Vagina (tissue), 2 donors: Measurements from ENCODE around the gene SORCS2. TPM values are rescaled to one million over a fixed set of nuclear protein-coding genes. Genes with fewer than 3 reads are reported as not detected.

Source experiments
- DNase-seq, 2 donors: peaks; one replicate each; pipeline ENCODE4 v3.0.0-alpha.2; 2017; ENCODE audit errors: extremely low spot score in 2 of 2
- H3K27ac ChIP-seq: fragments of 200-600 bp; sonication (generic); one replicate; pipeline ENCODE4 v1.5.1; 2019
- H3K27me3 ChIP-seq: fragments of 200-600 bp; sonication (generic); one replicate; pipeline ENCODE4 v1.5.1; 2019
- H3K36me3 ChIP-seq, 2 donors: fragments of 200-600 bp; sonication (generic); one replicate each; pipeline ENCODE4 v1.5.1; 2017 to 2019
- H3K4me1 ChIP-seq: fragments of 200-600 bp; sonication (generic); one replicate; pipeline ENCODE4 v1.5.1; 2019
- H3K4me3 ChIP-seq, 2 donors: fragments of 200-600 bp; sonication (generic); 1 replicate in 1 of 2; 2 replicates in 1 of 2; pipeline ENCODE4 v1.5.1; 2016 to 2019
- H3K9me3 ChIP-seq: fragments of 200-600 bp; sonication (generic); one replicate; pipeline ENCODE4 v1.5.1; 2019
- POLR2A ChIP-seq, 2 donors: fragments of 450-650 bp; IDR thresholded peaks; one replicate each; pipeline ENCODE4 v1.6.1; 2017; ENCODE audit warnings: antibody characterized with exemption in 2 of 2, mild to moderate bottlenecking in 2 of 2, moderate library complexity in 2 of 2
- POLR2AphosphoS5 ChIP-seq, 2 donors: sonication (generic); formaldehyde crosslinking; IDR thresholded peaks; one replicate each; pipeline ENCODE4 v1.9.0; 2017; ENCODE audit warnings: antibody characterized with exemption in 2 of 2, mild to moderate bottlenecking in 2 of 2, low read depth in 1 of 2; ENCODE audit not compliant: insufficient read depth in 1 of 2
- intact Hi-C: fragments of 100-400 bp; cut with DNase I; formaldehyde crosslinking; loops from one replicate; pipeline ENCODE4 v1.15.1; 2023
- total RNA-seq: library from RNA; depleted of rRNA; stranded (reverse); fragments of >200 nt; gene quantifications from one replicate; pipeline ENCODE4 v1.2.3, GENCODE V29; 2016
- TF ChIP-seq, protein P1 (sequence below), 3 experiments: fragments of 450-650 bp in 2 of 3; fragments of 200-600 bp in 1 of 3; sonication (generic) in 1 of 3; IDR thresholded peaks; one replicate each; pipeline ENCODE4 v1.5.1; 2017 to 2019; ENCODE audit warnings: antibody characterized with exemption in 3 of 3, mild to moderate bottlenecking in 2 of 3, moderate library complexity in 2 of 3

The SORCS2 gene
- total RNA-seq, 1 donor from 2014 or later = 5.4 TPM

DNA sequence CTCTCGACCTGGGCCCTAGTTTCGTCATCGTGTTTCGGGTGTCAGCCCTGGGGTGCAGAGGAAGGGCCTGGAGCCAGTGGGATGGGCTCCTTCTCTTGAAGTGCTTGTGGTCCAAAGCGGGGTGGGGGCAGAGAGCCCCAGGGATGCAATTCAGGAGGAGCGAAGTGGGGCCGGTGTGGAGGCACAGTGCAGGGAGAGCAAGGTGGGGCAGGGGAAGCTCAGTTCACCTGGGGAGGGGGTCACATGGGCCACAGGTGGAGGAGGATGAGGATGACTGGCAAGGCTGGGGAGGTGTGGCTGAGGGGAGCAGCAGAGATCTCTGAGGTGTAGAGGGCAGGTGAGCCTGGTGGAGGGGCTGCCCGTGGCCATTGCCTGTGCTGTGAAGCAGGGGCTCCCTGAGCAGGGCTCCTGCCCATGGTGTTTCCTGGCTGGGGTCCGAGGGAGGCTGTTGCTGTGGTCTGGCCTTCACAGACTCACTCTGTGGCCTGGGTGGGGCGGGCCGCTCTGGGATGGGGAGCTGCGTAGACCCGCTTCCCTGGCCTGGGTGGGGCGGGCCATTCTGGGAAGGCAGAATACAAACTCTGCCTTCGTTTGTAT lies 6.9 kb downstream of the SORCS2 start:
- peaks cover 23% of the 10 kb centered on the region for H3K4me1 ChIP-seq
- intact Hi-C loops = no loop called here

DNA sequence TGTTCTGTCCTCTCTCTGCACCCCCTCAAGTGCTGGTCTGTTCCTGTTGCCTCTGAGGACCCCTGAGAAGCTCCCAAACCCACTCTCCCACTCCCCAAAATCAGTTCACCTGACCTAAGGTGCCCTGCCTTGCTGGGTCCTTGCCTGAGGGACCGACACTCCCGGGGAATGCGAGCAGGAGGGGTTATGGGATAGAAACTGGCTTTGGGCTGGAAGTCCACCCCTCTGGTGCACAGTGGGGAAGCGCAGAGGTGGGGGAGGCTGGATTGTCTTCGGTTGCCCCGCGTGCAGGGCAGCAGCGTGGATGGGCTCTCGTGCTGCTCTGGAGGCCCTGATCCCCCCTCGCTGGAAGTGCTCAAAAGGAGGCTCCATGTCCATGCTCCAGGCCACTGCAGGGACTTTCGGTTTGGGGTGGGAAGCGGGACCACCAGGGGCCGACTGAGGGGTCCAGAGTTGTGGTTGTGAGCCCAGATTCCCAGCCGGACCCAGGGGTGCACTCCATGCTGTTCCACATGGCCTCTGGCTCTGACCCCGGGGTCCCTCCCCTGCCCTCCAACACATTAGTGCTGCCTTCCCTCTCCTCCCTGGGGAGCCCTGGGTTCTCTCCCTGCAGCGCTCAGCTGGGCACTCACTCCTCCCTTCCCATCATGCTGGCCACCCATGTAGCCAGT lies 7.6 kb downstream of the SORCS2 start:
- H3K27ac ChIP-seq = peak overlapping the region; percentile 72
- no peaks in the 10 kb centered on the region for H3K9me3 ChIP-seq
- H3K27me3 ChIP-seq = no peaks in the 10 kb centered on the region
- DNase-seq = peak in 1 of 2 donors; percentile 67
- no peak overlapping the region for H3K4me3 ChIP-seq
- intact Hi-C loops = no loop called here
- TF ChIP-seq, protein P1, sequence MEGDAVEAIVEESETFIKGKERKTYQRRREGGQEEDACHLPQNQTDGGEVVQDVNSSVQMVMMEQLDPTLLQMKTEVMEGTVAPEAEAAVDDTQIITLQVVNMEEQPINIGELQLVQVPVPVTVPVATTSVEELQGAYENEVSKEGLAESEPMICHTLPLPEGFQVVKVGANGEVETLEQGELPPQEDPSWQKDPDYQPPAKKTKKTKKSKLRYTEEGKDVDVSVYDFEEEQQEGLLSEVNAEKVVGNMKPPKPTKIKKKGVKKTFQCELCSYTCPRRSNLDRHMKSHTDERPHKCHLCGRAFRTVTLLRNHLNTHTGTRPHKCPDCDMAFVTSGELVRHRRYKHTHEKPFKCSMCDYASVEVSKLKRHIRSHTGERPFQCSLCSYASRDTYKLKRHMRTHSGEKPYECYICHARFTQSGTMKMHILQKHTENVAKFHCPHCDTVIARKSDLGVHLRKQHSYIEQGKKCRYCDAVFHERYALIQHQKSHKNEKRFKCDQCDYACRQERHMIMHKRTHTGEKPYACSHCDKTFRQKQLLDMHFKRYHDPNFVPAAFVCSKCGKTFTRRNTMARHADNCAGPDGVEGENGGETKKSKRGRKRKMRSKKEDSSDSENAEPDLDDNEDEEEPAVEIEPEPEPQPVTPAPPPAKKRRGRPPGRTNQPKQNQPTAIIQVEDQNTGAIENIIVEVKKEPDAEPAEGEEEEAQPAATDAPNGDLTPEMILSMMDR (IDR thresholded peaks at IDR 0.05) = no peak
- no peak for TF ChIP-seq POLR2A (IDR thresholded peaks at IDR 0.05)
- no peak for TF ChIP-seq POLR2AphosphoS5 (IDR thresholded peaks at IDR 0.05; ENCODE audit: insufficient read depth in 1 of 2, low read depth in 1 of 2)
- peaks cover 23% of the 10 kb centered on the region for H3K4me1 ChIP-seq
- no peaks in the 10 kb centered on the region for H3K36me3 ChIP-seq

More for the DNA sequence above, 6.9 kb downstream of the SORCS2 start:
- Histone ChIP-seq H3K27ac (peak overlapping the region; percentile 4), H3K4me3 (no peak overlapping the region), H3K9me3 (no peaks in the 10 kb centered on the region), H3K36me3 (no peaks in the 10 kb centered on the region), H3K27me3 (no peaks in the 10 kb centered on the region)
- no peak for DNase-seq
- TF ChIP-seq POLR2A (IDR thresholded peaks at IDR 0.05) = no peak
- TF ChIP-seq POLR2AphosphoS5 (IDR thresholded peaks at IDR 0.05; ENCODE audit: insufficient read depth in 1 of 2, low read depth in 1 of 2) = no peak
- TF ChIP-seq, protein P1 (IDR thresholded peaks at IDR 0.05) = no peak

DNA sequence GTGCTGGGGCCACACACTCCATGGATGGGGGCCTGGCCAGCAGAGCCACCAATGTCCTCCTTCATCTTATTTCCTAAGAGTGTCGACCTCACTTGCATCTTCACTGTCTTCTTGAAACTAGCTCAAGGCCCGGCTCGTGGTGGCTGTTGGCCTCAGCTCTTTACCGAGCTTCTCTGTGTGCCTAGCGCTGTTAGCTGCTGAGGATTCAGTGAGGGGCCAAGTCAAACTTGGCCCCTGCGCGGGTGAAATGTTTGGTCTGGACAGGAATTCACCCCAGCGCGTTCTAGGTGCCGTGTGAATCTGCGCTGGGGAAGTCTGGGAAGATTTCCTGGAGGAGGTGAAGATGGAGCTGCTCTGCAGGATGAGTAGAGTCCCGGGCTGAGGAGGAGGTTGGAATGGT lies 8.5 kb downstream of the SORCS2 start:
- intact Hi-C loops = no loop called here

GRCh38 chr4:7201420-7202305 lies 9.3 kb downstream of the SORCS2 start:
- intact Hi-C loops = no loop called here
- Histone ChIP-seq H3K9me3 (no peaks in the 10 kb centered on the region), H3K4me3 (peak overlapping the region; percentile 7 to 12), H3K4me1 (peaks cover 36% of the 10 kb centered on the region), H3K27me3 (no peaks in the 10 kb centered on the region), H3K36me3 (no peaks in the 10 kb centered on the region), H3K27ac (peak overlapping the region; percentile 72)
- TF ChIP-seq, protein P1 (IDR thresholded peaks at IDR 0.05) = no peak
- TF ChIP-seq POLR2AphosphoS5 (IDR thresholded peaks at IDR 0.05; ENCODE audit: insufficient read depth in 1 of 2, low read depth in 1 of 2) = peak in 1 of 2 donors; percentile 38
- no peak for DNase-seq

More for the DNA sequence above, 8.5 kb downstream of the SORCS2 start:
- no peak overlapping the region for H3K4me3 ChIP-seq
- DNase-seq = no peak
- peaks cover 27% of the 10 kb centered on the region for H3K4me1 ChIP-seq
- no peaks in the 10 kb centered on the region for H3K27me3 ChIP-seq
- peak overlapping the region; percentile 72 for H3K27ac ChIP-seq
- TF ChIP-seq POLR2AphosphoS5 (IDR thresholded peaks at IDR 0.05; ENCODE audit: insufficient read depth in 1 of 2, low read depth in 1 of 2) (no peak), POLR2A (IDR thresholded peaks at IDR 0.05) (no peak)
- TF ChIP-seq, protein P1 (IDR thresholded peaks at IDR 0.05) = no peak
- no peaks in the 10 kb centered on the region for H3K9me3 ChIP-seq
- no peaks in the 10 kb centered on the region for H3K36me3 ChIP-seq
